A204.1 (cell line): ENCODE results near the gene UBA6.
"Not testable (repeated sequence)": the region's sequence is repeated elsewhere in the genome, so short reads cannot be mapped to it uniquely, and the experiment has no call there.

ENCODE experiments used
- FAIRE-seq: peaks from 2 replicates; lab custom pipeline; 2012; peaks lifted over from hg19 to GRCh38; lab: Jason Lieb, UNC

The UBA6 gene

DNA sequence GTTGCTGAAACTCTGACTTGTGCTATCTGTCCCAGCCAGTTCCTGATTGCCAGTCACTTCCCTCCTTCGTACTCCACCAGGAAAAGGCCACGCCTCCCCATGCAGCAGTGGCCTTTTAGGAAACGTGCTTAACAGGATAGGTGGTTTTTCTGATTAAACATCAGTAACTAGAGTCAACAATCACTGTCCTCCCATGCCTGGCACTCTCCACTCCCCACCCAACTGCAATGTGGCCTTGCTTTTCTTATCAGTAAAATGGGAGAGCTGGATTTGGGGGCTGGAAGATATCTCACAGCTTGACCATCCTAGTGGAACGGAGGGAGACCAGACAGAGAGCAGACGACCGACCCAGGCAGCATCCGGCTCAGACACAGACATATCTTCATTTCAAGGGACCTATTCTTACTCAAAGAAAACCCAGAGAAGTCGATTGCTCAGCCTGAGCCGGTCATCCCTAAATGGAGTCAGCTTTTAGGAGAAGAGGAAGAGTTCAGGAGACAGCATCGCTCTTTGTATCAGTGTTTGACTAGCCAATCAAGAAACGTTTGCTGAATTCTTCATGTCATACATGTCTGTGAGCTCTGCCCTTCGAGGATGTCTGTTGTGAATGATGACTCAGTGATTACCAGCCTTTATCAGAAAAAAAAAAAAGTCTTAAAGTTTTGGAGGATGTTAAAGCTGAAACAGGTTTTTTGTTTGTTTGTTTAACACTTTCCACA lies 12.7 kb upstream of the UBA6 start:
- no peak for FAIRE-seq

- no peak for FAIRE-seq
These were observed 11.9 kb upstream of the UBA6 start for GRCh38 chr4:67712650-67713528.

DNA sequence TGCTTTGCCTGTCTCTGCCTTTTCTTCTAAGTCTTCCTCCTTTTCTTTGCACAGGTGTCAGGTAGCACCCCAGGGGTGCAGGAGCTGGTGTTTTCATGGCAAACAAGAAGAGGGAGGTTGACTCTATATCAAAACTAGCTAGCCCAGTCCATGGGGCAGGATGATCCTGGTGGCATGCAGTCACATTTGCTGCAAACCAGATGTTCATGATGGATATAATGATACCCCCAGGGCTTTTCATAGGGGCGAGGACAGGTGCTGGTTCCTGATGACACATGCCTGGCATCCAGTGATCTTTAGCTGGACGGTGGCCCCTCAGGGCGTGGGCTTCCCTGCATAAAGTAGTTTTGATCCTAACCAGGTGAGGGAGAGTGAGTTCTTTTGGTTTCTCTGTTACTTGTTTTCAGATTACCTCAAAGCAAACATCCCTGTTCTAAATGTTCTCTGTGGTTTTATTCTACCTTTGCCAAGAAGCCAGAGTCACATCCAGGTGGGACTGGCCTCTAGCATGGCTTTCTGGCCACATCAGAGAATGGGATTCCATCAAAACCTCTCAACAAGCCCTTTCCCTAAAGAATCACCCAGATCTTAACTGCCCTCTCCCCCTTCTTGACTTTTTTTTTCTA lies 11.2 kb upstream of the UBA6 start:
- no peak for FAIRE-seq

DNA sequence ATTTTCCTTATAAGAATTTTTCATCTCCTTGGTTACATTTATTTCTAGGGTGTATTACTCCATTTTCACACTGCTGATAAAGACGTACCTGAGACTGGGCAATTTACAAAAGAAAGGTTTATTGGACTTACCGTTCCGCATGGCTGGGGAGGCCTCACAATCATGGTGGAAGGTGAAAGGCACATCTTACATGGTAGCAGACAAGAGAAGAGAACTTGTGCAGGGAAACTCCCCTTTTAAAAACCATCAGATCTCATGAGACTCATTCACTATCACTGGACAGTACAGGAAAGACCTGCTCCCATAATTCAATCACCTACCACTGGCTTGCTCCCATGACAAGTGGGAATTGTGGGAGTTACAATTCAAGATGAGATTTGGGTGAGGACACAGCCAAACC lies 5.7 kb upstream of the UBA6 start:
- not testable (repeated sequence) for FAIRE-seq

DNA sequence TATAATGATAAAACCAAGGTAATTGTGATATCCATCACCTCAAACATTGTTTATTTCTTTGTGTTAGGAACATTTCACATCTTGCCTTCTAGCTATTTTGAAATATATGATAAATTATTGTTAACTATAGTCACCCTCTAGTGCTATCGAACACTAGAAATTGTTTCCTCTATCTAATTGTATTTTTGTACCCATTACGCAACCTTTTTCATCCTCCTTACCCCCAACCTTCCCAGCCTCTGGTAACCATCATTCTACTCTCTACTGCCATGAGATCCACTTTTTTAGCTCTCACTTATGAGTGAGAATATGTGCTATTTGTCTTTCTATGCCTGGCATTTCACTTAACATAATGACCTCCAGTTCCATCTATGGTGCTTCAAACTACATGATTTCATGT lies 3.9 kb upstream of the UBA6 start:
- no peak for FAIRE-seq

DNA sequence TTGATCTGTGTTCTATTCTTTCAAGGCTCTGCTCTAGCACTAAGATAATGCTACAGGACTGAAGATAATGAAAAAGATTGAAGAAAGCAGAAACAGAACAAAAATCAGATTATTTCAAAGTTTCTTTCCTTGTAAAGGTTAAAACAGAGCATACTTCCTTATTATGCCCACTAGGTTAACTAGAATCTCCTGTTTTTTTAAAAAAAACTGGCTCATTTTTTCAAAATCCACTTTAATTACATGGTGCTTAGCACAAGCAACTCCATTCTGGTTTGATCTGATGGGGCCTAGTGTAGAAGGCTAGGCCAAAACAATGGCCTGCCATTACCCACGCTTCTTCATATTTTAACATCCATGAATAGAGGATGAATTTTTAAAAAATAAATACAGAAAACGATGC lies 1.2 kb upstream of the UBA6 start:
- FAIRE-seq = no peak

DNA sequence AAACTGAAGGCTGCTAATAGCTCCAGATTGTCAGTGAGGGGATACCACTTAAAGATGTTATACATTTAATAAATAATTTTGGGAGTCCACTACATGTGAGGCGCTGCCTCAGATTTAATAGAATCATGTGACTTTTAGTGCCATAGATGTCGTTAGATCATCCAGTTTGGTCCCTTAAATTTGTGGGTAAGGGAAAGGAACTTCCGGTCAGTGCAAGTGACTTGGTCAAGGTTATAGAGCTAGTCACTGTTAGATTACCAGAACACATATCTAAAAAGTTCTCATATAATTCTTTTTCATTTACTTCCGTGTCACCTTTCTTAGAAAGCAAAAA lies 529 bp upstream of the UBA6 start:
- FAIRE-seq = peak; percentile 53

DNA sequence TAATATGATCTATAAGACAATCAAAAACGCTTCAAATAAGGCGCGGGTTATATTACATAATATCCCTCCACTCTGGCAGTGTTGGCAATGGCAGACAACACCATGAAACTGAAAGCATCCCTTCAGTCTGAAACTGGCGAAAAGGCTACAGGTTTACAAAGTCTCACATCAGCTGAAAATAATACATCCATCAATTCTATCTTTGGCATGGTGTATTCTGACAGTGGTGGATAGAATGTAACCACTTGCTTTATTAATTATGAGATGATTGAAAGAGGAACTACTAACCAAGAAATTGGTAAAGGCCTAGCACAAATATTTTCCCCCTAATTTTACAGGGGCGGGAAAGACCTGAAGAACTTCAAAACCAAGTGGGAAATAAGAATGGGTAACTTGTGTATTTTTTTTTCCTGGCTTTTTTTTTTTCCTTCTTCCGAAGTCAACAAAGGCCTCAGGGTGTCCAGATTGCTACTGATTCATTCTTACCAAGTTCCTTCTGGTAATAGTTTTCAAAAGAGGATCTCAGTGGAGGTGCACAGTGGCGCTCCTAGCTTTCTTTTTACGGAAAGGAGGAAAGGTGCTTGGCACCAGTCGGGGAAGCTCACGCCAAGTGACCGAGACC lies 728 bp downstream of the UBA6 start:
- no peak for FAIRE-seq

DNA sequence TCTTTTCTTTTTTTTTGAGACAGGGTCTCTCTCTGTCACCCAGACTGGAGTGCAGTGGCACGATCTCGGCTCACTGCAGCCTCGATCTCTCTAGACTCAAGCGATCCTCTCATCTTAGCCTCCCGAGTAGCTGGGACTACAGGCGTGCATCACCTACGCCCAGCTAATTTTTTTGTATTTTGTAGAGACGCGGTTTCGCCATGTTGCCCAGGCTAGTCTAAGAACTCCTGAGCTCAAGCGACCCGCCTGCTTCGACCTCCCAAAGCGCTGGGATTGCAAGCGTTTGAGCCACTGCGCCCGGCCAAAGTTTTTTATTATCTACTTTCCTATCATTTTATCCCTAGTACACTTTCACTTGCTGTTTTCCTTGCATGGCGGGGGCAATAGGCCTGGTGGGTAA lies 1.4 kb downstream of the UBA6 start:
- no peak for FAIRE-seq

- no peak for FAIRE-seq
These were observed 2.9 kb downstream of the UBA6 start for GRCh38 chr4:67697860-67698687.

GRCh38 chr4:67696061-67696460 lies 4.9 kb downstream of the UBA6 start:
- FAIRE-seq = peak; percentile 86

GRCh38 chr4:67694662-67695061 lies 6.3 kb downstream of the UBA6 start:
- no peak for FAIRE-seq

GRCh38 chr4:67691328-67691727 lies 9.6 kb downstream of the UBA6 start:
- FAIRE-seq = no peak

GRCh38 chr4:67687636-67688035 lies 13.3 kb downstream of the UBA6 start:
- no peak for FAIRE-seq

GRCh38 chr4:67685532-67685859 lies 15.5 kb downstream of the UBA6 start:
- FAIRE-seq = no peak

DNA sequence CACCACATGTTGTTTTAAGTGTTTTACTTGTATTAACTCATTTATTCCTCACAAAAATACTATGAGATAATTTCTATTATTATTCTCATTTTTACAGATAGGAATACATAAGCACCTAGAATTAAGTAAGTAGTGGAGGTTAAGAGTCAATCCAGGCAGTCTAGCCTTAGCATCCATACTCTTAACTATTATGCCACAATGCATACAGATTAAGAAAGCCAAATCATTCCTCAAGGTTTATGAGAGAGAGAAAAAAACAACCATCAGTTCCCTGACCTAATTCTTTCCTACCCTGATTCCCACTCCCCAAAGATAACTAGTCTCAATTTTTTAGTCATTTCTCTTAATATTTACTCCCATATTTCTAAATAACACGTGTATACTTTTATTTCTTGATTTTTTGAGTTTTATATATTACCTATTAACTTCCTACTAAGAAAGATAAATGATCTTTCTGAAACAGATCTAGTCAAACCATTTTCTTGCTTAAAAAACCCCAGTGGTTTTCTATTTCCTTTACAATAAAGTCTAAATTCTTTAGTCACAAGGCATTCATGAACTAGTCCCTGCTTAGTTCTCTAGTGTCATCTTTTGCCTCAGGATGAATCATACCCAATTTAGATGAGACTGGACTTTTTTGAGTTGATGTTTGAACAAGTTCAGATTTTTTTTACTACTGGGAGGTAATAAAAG lies 16.0 kb downstream of the UBA6 start:
- FAIRE-seq = no peak

GRCh38 chr4:67682266-67682665 lies 18.7 kb downstream of the UBA6 start:
- no peak for FAIRE-seq

DNA sequence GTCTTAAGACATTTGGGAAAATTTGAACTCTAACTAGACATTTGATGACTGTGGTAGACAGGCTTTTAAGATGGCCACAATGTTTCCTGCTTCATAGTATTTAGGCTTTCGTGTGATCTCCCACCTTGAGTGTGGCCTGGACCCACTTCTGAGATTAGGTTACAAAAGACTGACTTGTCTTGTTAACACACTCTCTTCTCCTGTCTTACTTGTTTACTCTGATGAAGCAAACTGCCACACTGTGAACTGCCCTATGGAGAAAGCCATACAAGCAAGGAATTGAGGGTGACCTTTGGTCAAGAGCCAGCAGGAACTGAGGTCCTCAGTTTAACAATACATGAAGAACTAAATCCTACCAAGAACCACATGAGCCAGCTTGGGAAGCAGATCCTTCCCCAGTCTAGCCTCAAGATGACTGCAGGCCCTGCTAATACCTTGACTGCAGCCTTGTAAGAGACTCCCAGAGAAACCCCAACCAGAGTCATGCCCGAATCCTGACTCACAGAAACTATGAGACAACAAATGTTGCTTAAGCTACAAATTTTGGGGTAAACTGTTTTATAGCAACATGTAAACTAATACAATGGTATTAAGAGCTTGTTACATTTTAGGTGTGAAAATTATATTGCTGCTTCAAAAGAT lies 20.3 kb downstream of the UBA6 start:
- FAIRE-seq = no peak

GRCh38 chr4:67678612-67679011 lies 22.3 kb downstream of the UBA6 start:
- FAIRE-seq = no peak

GRCh38 chr4:67674098-67674497 lies 26.9 kb downstream of the UBA6 start:
- no peak for FAIRE-seq

DNA sequence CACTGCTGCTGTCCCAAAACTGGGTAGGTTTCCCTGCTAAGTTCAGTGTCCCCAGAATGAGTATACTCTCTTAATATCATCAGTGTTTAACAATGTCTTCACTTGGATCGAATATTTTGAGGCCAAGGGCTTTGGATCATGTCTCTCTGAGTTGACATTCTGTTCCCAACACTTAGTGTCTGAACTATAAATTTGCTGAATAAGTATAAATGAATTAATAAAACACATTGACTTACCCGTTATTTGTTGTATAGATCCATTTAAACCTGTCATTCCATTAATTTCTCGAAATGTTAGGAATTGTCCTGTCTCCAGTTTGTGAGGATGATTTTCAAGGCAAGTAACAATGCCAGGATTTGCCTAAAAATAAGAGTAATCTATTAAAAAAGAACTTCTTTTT lies 32.6 kb downstream of the UBA6 start:
- FAIRE-seq = no peak
